D341Med (cell line): ENCODE data around the gene ZNF385C.

Source experiments
- DNase-seq: peaks from one replicate; pipeline ENCODE4 v3.0.0; 2012; ENCODE audit warnings: low spot score

The ZNF385C gene

DNA sequence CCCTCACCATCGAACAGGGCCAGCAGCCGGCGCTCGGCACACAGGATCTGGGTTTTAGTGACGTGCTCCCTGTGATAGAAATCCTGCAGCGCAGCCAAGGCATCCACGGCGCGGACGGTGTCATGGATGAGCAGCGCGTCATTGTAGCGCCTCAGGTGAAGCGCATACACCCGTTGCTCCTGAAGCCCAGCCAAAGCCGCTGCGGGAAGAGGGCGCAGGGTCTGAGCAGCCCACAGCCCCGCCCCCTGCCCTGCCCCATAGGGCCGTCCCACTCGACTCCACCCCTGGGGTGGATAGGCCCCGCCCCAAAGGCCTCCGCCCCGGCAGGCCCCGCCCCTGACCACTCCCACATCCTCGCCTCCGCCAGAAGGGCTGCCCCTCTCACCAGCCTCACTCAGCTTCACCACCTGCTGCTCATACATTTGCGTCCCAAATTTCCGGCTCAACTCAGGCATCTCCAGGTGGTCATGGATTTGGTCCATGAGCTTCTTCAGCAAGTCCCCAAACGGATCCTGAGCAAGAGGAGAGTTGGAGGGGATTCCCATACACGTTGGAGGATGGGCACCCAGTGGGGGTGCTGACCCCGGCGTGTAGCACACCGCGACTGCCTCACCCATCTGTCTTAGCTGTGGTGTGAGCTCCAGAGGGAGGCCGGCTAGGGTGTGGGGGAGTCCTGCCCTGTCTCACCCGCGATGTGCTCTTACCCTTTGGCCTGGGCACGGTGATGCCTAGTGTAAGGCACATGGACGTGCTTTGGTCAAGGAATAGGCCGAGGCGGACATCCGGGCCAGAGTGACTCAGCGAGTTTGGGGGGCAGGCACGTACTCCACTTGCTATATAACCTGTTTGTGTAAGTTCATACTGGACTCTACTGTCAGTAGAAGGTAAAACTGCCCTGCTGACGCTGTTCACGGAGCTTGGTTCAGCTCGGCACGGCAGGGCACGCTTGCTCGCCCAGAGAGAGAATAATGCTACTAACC lies 9.6 kb upstream of the ZNF385C start:
- peak; percentile 100 for DNase-seq

DNA sequence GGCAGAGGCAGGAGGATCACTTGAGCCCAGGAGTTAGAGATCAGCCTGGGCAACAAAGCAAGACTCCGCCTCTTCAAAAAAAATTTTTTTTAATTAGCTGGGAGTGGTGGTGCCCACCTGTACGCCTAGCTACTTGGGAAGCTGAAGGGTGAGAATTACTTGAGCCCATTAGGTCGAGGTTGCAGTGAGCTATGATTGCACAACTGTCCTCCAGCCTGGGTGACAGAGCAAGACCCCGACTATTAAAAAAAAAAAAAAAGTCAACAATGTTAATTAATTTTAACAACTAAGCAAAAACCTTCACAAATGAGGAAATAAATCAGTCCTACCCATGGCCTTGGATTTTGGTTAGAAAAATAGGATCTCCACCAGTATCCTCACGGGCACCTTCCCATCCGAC lies 8.9 kb upstream of the ZNF385C start:
- DNase-seq = no peak

- DNase-seq = no peak
These were observed 7.7 kb upstream of the ZNF385C start for GRCh38 chr17:42106009-42106408.

DNA sequence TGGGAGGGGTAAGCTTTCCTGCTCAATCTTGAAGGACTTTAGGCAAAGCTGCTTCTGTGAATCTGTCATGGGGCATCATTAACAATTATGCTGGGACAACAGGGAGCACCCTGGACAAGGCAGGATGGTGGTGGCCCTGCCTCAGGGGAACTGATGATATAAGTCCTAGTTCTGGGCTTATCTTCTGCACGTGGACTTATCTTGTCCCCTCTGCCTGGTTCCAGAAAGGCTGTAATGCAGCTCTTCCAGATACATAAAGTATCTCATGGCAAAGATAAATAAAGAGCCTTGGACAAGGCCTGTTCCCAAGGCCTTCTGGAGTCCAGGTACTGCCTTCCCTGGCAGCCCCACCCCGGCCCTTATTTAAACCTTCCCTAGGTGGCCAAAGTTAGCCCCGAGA lies 6.0 kb upstream of the ZNF385C start:
- no peak for DNase-seq

GRCh38 chr17:42103221-42103954 lies 5.1 kb upstream of the ZNF385C start:
- no peak for DNase-seq

DNA sequence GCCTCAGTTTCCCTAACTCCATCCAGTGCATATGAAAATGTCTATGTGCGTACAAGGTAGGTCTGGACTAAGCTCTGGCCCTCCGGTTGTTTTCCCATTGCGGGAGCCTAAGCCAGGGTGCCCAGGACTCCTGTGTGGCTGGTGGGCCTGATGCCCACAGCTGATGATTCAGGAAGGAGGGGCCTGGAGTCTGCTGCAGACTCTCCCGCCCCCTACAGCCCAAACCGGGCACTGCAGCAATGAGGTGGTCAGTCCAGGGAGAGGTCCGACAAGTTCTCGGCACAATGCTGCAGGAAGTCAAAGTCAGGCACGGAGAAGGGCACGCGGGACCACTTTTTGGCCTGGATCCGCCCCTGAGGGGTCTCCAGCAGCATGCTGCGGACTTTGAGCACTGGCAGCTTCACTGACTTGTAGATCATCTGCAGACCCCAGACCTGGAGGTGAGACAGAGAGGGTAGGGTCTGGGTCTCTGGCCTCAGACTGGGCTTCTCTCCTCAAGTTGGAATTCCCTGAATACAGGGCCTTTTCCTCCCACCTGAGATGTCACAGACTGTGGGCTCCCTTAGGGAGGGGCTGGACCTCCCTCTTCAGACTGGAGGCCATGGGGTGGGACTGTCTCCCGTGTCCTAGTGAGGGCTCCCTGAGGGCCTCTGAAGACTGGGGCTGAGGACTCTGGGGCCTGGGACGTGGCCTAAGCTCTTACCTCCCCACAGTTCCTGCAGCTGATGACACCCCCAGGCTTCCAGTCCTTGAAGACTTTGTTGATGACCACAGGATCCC lies 3.4 kb upstream of the ZNF385C start:
- peak; percentile 89 for DNase-seq

- DNase-seq = no peak
These were observed 592 bp upstream of the ZNF385C start for GRCh38 chr17:42098730-42099399.

GRCh38 chr17:42096360-42097111 lies 1.7 kb downstream of the ZNF385C start:
- DNase-seq = no peak

- DNase-seq = no peak
These were observed 3.8 kb downstream of the ZNF385C start for GRCh38 chr17:42094375-42095069.

DNA sequence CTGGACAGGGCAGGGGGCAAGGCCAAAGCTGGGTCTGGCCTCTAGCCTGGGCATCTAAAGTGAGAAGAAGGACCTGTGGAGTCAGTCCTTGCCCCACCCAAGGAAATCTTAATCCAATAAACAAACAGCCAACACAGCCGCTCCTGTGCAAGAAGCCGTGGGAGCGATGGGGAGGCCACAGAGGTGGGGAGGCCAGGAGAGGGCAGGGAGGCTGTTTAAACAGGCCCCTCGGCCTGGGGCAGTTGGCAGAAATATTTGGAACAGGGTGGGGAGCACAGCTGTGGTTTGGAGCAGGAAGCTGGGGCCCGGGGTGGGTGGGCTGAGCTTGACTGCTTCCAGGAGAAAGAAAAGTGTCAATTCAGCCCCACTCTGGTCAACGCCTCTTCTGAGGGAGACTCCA lies 5.3 kb downstream of the ZNF385C start:
- no peak for DNase-seq

GRCh38 chr17:42090964-42091790 lies 7.1 kb downstream of the ZNF385C start:
- no peak for DNase-seq

DNA sequence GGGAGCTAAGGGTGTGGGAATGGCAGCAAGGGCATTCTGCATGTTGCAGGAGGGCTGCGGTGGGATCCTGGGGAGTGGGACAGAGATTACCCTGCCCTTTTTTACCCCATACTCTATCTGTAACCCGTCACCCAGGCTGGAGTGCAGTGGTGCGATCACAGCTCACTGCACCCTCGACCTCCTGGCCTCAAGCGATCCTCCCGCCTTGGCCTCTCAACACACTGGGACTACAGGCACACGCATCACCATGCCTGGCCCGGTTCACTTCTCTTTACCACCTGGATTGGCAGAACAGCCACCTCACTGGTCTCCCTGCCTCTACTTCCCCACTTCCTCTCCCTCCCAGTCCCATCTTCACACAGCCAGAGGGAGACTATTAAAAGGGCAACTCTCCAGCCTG lies 9.5 kb downstream of the ZNF385C start:
- no peak for DNase-seq

DNA sequence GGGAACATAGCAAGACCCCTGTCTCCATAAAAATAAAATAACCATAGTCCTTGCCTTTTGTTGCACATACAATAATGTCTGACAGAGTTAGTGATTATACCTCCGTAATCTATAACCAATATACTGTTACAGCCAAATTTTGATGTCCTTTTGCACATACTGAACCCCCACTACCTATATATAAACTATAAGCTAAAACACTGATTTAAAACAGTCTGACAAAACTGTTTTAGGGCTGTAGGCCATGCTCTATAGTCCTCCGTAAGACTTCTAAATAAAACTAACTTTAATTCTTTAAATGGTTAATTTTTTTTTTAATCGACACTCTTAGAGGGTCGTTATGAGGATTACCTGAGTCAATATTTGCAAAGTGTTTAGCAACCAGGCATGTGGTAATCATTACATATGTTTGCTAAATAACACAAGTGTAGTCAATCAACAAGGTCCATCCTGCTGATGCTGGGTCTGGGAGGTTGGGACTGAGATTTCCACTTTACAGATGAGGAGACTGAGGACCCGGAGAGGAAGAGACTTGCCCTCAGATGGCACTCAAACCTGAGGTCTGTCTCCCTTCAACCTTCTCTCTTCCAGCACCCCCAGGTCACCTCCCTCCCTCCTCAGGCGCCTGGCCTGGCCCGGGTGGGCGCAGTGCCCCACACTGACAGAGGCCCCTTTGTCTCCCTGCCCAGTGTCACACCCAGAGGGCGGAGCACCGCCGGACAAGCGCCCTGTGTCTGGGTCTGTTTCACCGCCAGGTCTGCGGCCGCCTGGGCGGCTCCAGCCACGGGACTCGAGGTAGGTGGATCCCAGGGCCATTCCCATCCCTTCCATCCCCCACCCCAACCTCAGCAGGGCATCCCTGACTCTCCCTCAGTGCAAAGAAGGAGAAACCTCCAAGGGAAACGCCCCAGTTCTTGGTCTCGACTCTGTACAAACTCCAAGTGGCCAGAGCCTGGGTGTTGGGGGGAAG lies 10.3 kb downstream of the ZNF385C start:
- no peak for DNase-seq

GRCh38 chr17:42087042-42087701 lies 11.1 kb downstream of the ZNF385C start:
- DNase-seq = no peak

- no peak for DNase-seq
These were observed 16.6 kb downstream of the ZNF385C start for GRCh38 chr17:42081516-42082129.

- no peak for DNase-seq
These were observed 18.7 kb downstream of the ZNF385C start for GRCh38 chr17:42079541-42079940.

GRCh38 chr17:42078396-42079043 lies 19.8 kb downstream of the ZNF385C start:
- no peak for DNase-seq
